Measurements from ENCODE around the gene PNMA8A. TPM values are rescaled to one million over a fixed set of nuclear protein-coding genes. Genes with fewer than 3 reads are reported as not detected.
"Not testable (repeated sequence)": the region's sequence is repeated elsewhere in the genome, so short reads cannot be mapped to it uniquely, and the experiment has no call there.

PNMA8A gene
- total and polyA plus RNA-seq, 2 experiments from 2014 or later, result 5.5 to 11.2 TPM

GRCh38 chr19:46442808-46443450 is 28.4 kb downstream of the PNMA8A start:
- no peaks in the 10 kb centered on the region for H3K27me3 ChIP-seq
- no peak overlapping the region for H2AFZ ChIP-seq
- H3K36me3 ChIP-seq (replicated peaks; ENCODE audit: insufficient read depth, low read depth), result no peaks in the 10 kb centered on the region
- H3K9me2 ChIP-seq (replicated peaks; ENCODE audit: insufficient read depth), result no peaks in the 10 kb centered on the region
- no peaks in the 10 kb centered on the region for H3K9me3 ChIP-seq (ENCODE audit: low read depth)
- no peaks in the 10 kb centered on the region for H3K79me2 ChIP-seq
- no peak overlapping the region for H3K4me3 ChIP-seq
- H3K4me1 ChIP-seq (ENCODE audit: insufficient read depth), result peaks cover 6% of the 10 kb centered on the region
- H4K20me1 ChIP-seq (ENCODE audit: insufficient read depth, poor library complexity, severe bottlenecking), result no peaks in the 10 kb centered on the region
- H3K4me2 ChIP-seq, result no peak overlapping the region
- WGBS (ENCODE audit: low lambda C conversion rate, missing lambda C conversion rate), result 73% methylated on average over 8 of the region's 8 CpGs
- no peak for DNase-seq (ENCODE audit: low spot score)
- TF ChIP-seq EZH2phosphoT487 (IDR thresholded peaks at IDR 0.05; ENCODE audit: low read depth, severe bottlenecking, unreplicated experiment), result no peak
- no peak for TF ChIP-seq EZH2 (IDR thresholded peaks at IDR 0.05; ENCODE audit: borderline replicate concordance)
- TF ChIP-seq, protein P1, sequence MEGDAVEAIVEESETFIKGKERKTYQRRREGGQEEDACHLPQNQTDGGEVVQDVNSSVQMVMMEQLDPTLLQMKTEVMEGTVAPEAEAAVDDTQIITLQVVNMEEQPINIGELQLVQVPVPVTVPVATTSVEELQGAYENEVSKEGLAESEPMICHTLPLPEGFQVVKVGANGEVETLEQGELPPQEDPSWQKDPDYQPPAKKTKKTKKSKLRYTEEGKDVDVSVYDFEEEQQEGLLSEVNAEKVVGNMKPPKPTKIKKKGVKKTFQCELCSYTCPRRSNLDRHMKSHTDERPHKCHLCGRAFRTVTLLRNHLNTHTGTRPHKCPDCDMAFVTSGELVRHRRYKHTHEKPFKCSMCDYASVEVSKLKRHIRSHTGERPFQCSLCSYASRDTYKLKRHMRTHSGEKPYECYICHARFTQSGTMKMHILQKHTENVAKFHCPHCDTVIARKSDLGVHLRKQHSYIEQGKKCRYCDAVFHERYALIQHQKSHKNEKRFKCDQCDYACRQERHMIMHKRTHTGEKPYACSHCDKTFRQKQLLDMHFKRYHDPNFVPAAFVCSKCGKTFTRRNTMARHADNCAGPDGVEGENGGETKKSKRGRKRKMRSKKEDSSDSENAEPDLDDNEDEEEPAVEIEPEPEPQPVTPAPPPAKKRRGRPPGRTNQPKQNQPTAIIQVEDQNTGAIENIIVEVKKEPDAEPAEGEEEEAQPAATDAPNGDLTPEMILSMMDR (IDR thresholded peaks at IDR 0.05; ENCODE audit: poor library complexity), result no peak
- H3K27ac ChIP-seq, result no peak overlapping the region

- H3K9me2 ChIP-seq (replicated peaks; ENCODE audit: insufficient read depth), result no peaks in the 10 kb centered on the region
- TF ChIP-seq EZH2 (IDR thresholded peaks at IDR 0.05; ENCODE audit: borderline replicate concordance), result no peak
- no peak for TF ChIP-seq EZH2phosphoT487 (IDR thresholded peaks at IDR 0.05; ENCODE audit: low read depth, severe bottlenecking, unreplicated experiment)
- TF ChIP-seq, protein P1 (IDR thresholded peaks at IDR 0.05; ENCODE audit: poor library complexity), result no peak
- no peaks in the 10 kb centered on the region for H3K27me3 ChIP-seq
- H3K27ac ChIP-seq, result no peak overlapping the region
- H3K79me2 ChIP-seq, result no peaks in the 10 kb centered on the region
- no peaks in the 10 kb centered on the region for H3K9me3 ChIP-seq (ENCODE audit: low read depth)
- no peak overlapping the region for H3K4me3 ChIP-seq
- no peak overlapping the region for H3K4me2 ChIP-seq
- no peaks in the 10 kb centered on the region for H3K36me3 ChIP-seq (replicated peaks; ENCODE audit: insufficient read depth, low read depth)
- H2AFZ ChIP-seq, result no peak overlapping the region
- H4K20me1 ChIP-seq (ENCODE audit: insufficient read depth, poor library complexity, severe bottlenecking), result no peaks in the 10 kb centered on the region
- DNase-seq (ENCODE audit: low spot score), result no peak
- 73% methylated on average over 1 of the region's 1 CpG for WGBS (ENCODE audit: low lambda C conversion rate, missing lambda C conversion rate)
- peaks cover 6% of the 10 kb centered on the region for H3K4me1 ChIP-seq (ENCODE audit: insufficient read depth)
Observed at GRCh38 chr19:46441866-46442265, 29.5 kb downstream of the PNMA8A start.

DNA sequence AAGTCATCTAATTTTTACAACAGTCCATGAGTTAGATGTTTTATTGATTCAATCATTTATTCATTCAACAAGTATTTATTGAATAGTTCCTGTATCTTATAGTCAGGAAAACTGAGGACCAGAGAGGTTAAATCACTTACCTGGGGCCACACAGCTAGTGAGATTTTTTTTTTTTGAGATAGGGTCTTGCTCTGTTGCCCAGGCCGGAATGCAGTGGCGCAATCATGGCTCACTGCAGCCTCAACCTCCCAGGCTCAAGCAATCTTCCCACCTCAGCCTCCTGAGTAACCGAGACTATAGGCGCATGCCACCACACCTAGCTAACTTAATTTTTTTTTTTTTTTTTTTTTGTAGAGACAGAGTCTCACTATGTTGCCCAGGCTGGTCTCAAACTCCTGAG is 35.7 kb downstream of the PNMA8A start:
- WGBS (ENCODE audit: low lambda C conversion rate, missing lambda C conversion rate), result 91% methylated on average over 4 of the region's 4 CpGs
- not testable (repeated sequence) for DNase-seq (ENCODE audit: low spot score); H4K20me1 ChIP-seq (ENCODE audit: insufficient read depth, poor library complexity, severe bottlenecking); H3K27ac ChIP-seq; H3K36me3 ChIP-seq (replicated peaks; ENCODE audit: insufficient read depth, low read depth); H3K4me1 ChIP-seq (ENCODE audit: insufficient read depth); H3K27me3 ChIP-seq; H3K4me2 ChIP-seq; H3K9me2 ChIP-seq (replicated peaks; ENCODE audit: insufficient read depth); H2AFZ ChIP-seq; H3K79me2 ChIP-seq; H3K4me3 ChIP-seq; H3K9me3 ChIP-seq (ENCODE audit: low read depth)

DNA sequence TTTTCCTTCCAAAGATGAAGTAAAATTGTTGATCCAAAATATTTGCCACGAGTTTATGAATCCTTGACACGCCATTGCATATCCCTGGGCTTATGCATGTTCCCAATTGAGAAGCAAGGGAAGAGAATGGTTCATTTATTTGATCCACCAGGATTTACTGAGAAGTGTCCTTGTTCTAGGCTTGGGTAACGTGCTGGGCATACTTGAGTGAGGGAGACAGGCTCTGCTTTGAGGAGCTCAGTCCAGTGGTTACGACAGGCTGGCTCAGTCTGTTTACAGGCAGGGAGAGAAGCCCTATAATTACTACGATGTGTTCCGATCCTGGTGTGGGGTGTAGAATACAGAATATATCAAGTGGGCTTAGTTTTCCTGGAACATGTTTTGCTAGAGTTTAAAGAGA is 36.4 kb downstream of the PNMA8A start:
- H3K9me2 ChIP-seq (replicated peaks; ENCODE audit: insufficient read depth), result no peaks in the 10 kb centered on the region
- 63% methylated on average over 6 of the region's 6 CpGs for WGBS (ENCODE audit: low lambda C conversion rate, missing lambda C conversion rate)
- no peak overlapping the region for H2AFZ ChIP-seq
- H3K27me3 ChIP-seq, result no peaks in the 10 kb centered on the region
- H3K9me3 ChIP-seq (ENCODE audit: low read depth), result no peaks in the 10 kb centered on the region
- no peak overlapping the region for H3K4me3 ChIP-seq
- no peak for TF ChIP-seq EZH2 (IDR thresholded peaks at IDR 0.05; ENCODE audit: borderline replicate concordance)
- TF ChIP-seq, protein P1 (IDR thresholded peaks at IDR 0.05; ENCODE audit: poor library complexity), result no peak
- TF ChIP-seq EZH2phosphoT487 (IDR thresholded peaks at IDR 0.05; ENCODE audit: low read depth, severe bottlenecking, unreplicated experiment), result no peak
- H3K79me2 ChIP-seq, result no peaks in the 10 kb centered on the region
- H3K36me3 ChIP-seq (replicated peaks; ENCODE audit: insufficient read depth, low read depth), result no peaks in the 10 kb centered on the region
- no peak overlapping the region for H3K4me2 ChIP-seq
- H4K20me1 ChIP-seq (ENCODE audit: insufficient read depth, poor library complexity, severe bottlenecking), result no peaks in the 10 kb centered on the region
- H3K4me1 ChIP-seq (ENCODE audit: insufficient read depth), result no peaks in the 10 kb centered on the region
- H3K27ac ChIP-seq, result no peak overlapping the region
- DNase-seq (ENCODE audit: low spot score), result no peak

GRCh38 chr19:46433470-46433869 is 37.9 kb downstream of the PNMA8A start:
- not testable (repeated sequence) for H3K9me3 ChIP-seq (ENCODE audit: low read depth); H3K4me3 ChIP-seq; H2AFZ ChIP-seq; H3K79me2 ChIP-seq; DNase-seq (ENCODE audit: low spot score); H3K27ac ChIP-seq; H3K27me3 ChIP-seq; H4K20me1 ChIP-seq (ENCODE audit: insufficient read depth, poor library complexity, severe bottlenecking); H3K9me2 ChIP-seq (replicated peaks; ENCODE audit: insufficient read depth); H3K4me1 ChIP-seq (ENCODE audit: insufficient read depth); H3K36me3 ChIP-seq (replicated peaks; ENCODE audit: insufficient read depth, low read depth); H3K4me2 ChIP-seq
- WGBS (ENCODE audit: low lambda C conversion rate, missing lambda C conversion rate), result 81% methylated on average over 7 of the region's 7 CpGs

All from hepatocyte (in vitro differentiated cells).